Hepatic stellate cell (primary cell): ENCODE measurements around the gene SLC12A4.
"Not testable (repeated sequence)": the region's sequence is repeated elsewhere in the genome, so short reads cannot be mapped to it uniquely, and the experiment has no call there.

Experiments used
- DNase-seq: peaks from one replicate; pipeline ENCODE4 v3.0.0; 2011; ENCODE audit warnings: low spot score

The SLC12A4 gene

DNA sequence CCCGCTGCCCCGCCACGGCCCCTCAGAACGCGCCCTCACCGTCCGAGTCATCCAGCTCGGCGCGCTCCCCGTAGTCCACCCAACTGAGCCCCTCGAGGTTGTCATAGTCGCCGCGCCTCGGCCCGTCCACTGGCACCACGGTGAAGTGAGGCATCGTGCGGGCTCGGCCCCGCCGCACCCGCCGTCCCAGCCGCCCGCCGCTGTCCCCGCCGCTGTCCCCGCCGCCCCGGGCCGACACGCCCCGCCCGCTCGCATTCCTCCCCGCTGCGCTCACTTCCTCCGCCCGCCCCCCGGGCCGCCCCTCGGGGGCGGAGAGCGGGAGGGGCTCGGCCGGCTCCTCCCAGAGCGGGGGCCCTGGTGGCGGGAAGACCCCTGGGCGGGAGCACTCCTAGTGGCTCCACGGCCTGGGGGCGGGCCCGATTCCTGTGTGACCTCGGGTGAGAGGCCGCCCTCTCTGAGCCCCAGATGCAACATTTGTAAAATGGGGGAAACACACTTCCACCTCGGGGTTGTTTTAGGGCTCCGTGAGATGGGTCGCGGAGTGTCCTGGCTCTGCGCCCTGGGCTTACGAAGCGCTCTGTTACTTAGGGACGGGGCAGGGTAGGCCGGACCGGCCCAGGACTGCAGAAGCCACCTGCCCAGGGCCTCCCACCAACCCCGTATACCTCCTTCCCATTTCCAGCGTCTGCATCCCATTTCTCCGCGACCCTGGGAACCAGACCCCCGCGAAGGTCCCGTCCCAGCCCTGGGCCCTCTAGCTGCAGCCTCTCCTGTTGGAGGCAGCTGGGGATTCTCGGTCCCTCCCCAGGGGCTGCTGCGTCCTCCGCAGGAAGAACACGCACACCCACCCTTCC is at the start of gene SLC12A4:
TSS of gene SLC12A4 (minus strand) at position 238 of the 854 bp plus-strand sequence. CDS start at position 154, 84 bp downstream.
- DNase-seq = peak; percentile 94

- no peak for DNase-seq
These were observed 47.2 kb upstream of the SLC12A4 start, which contains the start of gene DPEP2NB for GRCh38 chr16:68015681-68016080. Gene DPEP2NB, minus strand, starts transcription at chr16:68015911. Its CDS starts 141 bp downstream, at chr16:68015770.

DNA sequence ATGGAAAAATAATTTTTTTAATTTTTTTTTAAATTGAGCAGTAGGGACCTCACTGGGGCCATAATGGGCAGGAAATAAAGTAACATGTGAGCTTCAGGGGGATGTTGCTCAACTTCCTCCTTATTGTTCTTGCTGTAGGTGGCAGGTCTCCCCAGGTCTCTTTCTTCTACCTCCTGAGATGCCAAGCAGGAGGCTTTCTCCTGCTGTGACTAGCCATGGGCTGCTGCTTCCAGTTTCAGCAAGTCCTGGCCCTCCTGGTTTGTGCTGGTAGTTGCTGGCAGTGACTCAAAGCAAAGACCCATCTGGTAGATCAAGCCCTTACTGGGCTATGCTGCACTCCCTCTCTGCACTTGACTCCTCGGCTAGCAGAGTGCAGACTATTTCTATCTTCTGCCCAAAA is 45.0 kb upstream of the SLC12A4 start:
- no peak for DNase-seq

- not testable (repeated sequence) for DNase-seq
These were observed 41.4 kb upstream of the SLC12A4 start for GRCh38 chr16:68009872-68010271.

DNA sequence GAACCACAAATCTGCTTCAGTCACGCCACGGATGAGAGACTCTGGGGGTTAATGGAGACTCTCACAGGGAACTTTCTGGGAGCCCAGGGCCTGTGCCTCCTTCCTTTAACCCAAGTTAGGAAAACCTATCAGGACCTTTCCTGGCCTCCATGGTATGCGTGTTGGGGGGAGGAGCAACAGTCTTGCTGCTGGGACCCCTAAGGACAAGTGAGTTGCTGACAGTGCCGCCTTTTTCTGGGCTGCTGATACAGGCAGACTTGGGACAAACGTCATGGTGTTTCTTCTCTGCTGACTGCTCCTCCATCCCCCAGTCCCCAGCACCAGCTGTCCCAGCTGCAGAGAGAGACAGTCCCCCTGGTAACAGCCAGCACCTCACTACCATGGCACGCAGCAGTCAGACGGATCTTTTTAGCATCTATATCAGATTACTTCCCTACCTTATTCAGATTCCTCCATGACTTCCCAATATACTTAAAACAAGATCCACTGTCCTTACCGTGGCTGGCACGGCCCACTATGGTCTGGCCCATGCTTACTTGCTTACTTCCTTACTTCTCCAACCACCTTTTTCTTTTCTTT is 40.8 kb upstream of the SLC12A4 start:
- DNase-seq = no peak

DNA sequence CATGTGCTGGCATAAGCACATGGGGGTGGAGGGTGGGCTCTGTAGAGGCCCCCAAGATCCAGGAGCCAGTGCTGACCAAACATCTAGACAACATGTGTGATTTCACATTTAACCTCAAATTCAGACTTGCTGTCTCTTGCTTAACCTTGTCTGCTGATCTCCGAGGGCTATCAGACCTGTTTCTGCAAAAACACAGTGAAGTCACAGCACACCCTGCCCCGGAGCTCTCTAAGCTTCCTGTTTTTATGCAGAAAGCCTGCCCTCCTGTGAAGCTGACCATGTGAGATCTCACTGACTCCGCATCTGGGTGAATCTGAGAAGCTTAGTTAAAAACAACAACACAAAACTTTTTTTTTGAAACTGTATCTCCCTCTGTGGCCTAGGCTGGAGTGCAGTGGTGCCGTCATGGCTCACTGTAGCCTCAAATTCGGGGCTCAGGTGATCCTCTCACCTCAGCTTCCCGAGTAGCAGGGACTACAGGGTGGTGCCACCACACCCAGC is 37.4 kb upstream of the SLC12A4 start:
- no peak for DNase-seq

DNA sequence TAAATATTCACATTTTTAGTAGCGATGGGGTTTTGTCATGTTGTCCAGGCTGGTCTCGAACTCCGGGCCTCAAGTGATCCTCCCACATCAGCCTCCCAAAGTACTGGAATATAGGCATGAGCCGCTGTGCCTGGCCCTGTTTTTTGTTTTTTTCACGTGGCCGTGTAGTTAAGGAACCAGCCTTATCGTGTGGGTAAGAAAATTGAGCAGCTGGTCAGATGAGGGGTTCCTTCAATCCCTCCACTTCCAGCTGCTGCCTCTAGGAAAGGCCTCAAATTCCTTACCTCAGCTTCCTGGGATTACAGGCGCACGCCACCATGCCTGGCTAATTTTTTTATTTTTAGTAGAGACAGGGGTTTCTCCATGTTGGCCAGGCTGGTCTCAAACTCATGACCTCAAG is 36.8 kb upstream of the SLC12A4 start:
- DNase-seq = no peak

DNA sequence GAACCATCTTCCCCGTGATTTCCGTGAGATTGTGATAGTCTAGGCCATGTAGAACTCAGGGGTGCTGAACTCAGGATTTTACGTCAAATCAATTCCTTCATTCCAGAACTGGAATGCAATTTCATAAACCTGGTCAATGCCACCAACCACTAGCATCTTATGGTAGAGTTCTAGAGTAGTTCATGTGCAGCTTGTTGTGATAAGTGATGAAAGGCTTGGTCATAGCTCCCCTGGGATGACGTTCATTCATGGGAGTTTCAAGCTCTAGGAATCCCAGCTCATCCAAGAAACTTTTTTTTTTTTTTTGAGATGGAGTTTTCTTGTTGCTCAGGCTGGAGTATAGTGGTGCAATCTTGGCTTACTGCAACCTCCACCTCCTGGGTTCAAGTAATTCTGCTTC is 34.6 kb upstream of the SLC12A4 start:
- DNase-seq = peak; percentile 77

GRCh38 chr16:68000450-68000849 is 32.0 kb upstream of the SLC12A4 start:
- DNase-seq = no peak

GRCh38 chr16:67999985-68000384 is 31.5 kb upstream of the SLC12A4 start:
- DNase-seq = no peak

GRCh38 chr16:67998779-67999688 is 30.6 kb upstream of the SLC12A4 start, which contains the start of gene DPEP2:
Gene DPEP2, minus strand, starts transcription at chr16:67999484. Its CDS starts 6,272 bp downstream, at chr16:67993212.
- DNase-seq = not testable (repeated sequence)

- DNase-seq = not testable (repeated sequence)
These were observed 29.9 kb upstream of the SLC12A4 start for GRCh38 chr16:67998231-67998778.

DNA sequence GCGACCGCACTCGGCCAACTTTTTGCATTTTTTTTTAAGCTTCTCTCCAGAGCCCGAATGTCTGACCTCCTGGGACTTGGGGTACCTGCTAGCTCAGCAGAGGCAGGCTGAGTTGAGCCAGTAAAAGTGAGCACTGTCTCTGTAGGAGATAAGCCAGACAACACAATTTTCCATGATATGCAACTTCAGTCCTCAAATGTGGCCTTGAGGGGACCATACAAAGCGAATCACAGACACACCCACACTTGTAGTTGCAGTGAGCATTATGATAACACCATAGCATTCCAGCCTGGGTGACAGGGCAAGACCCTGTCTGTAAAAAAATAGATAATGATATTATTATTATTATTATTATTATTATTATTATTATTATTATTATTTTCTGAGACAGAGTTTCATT is 28.2 kb upstream of the SLC12A4 start:
- DNase-seq = no peak

DNA sequence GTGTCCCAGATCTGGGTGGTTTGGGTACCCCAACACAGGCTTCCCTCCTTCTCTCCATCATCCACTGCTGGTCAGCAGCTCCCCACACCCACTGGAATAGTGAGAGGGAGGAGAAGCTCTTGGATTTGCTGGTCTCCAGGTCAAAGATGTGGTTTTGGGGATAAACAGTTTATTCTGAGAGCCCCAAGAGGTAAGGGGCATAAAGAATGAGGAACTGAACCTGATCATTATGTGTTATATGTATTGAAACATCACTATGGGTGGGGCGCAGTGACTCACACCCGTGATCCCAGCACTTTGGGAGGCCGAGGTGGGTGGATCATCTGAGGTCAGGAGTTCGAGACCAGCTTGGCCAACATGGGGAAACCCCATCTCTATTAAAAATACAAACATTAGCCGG is 27.0 kb upstream of the SLC12A4 start:
- no peak for DNase-seq

DNA sequence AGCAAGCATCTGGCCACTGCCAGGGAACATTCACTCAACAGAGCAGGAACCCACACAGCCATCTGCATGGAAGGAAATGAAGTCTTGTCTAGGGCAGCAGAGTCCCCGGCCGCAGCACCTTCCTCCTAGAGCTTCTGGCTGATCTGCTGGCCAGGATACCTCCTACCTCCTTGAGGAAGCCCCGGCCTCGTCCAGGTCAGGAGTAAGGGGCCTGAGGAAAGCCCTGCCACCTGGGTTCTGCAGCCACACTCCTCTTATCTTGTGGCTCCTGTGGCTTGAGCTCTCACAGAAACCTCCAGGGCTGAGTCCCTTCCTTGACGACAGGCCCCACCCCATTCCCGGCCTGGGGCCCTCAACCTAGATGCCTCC is 25.6 kb upstream of the SLC12A4 start:
- not testable (repeated sequence) for DNase-seq

- DNase-seq = peak; percentile 84
These were observed 25.0 kb upstream of the SLC12A4 start for GRCh38 chr16:67993207-67994039.

- DNase-seq = no peak
These were observed 24.3 kb upstream of the SLC12A4 start for GRCh38 chr16:67992661-67993206.

DNA sequence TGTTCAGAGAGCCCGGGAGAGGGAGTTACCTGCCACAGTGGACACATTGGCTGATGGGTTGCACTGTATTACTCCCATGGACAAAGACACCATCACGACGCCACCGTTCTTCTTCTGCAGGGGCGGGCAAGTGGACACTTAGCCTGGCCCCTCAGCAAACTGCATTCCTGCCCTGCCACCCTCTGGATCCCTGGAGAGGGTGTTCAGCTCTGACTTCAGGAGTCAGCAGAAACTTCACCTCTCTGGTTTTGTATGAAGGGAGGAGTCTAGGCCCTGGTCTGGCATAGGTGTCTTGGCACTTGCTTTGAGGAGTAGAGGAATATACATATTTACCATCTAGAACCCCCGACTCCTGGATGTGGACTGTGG is 21.6 kb upstream of the SLC12A4 start:
- DNase-seq = no peak

- no peak for DNase-seq
These were observed 21.0 kb upstream of the SLC12A4 start for GRCh38 chr16:67989322-67990017.

- no peak for DNase-seq
These were observed 20.2 kb upstream of the SLC12A4 start for GRCh38 chr16:67988675-67989074.
